K562 (cell line): ENCODE data around the gene NEXN. TPM values are rescaled to one million over a fixed set of nuclear protein-coding genes. Genes with fewer than 3 reads are reported as not detected.

Source experiments
- GTF2F1 ChIP-seq: IDR thresholded peaks from 2 replicates; pipeline ENCODE4 v1.6.1; 2011; ENCODE audit warnings: low read depth, low read length, improper control_type of control experiment
- KAT2B ChIP-seq: IDR thresholded peaks from one replicate; pipeline ENCODE4 v1.6.1; 2012; ENCODE audit warnings: low read depth, mild to moderate bottlenecking, control low read depth, inconsistent platforms, low read length, moderate library complexity
- MAZ ChIP-seq, 2 experiments: fragments of 450-650 bp in 1 of 2; sonication (generic) in 1 of 2; formaldehyde crosslinking; IDR thresholded peaks in 1 of 2; conservative IDR thresholded peaks in 1 of 2; 2 replicates each; pipeline versions ENCODE4 v1.4.0 to v1.5.0; 2020; ENCODE audit warnings: mild to moderate bottlenecking in 1 of 2, missing genetic modification reagents in 1 of 2
- RCOR1 ChIP-seq, 2 experiments: IDR thresholded peaks; 2 replicates each; pipeline ENCODE4 v1.6.1; 2012; ENCODE audit warnings: low read depth in 2 of 2, low read length in 2 of 2, borderline replicate concordance in 1 of 2, improper control_type of control experiment in 1 of 2
- ZNF408 ChIP-seq: fragments of 250-450 bp; sonication (Bioruptor Pico); IDR thresholded peaks from 2 replicates; pipeline ENCODE4 v1.4.0; 2020; ENCODE audit warnings: low read depth, mild to moderate bottlenecking, moderate library complexity
- polyA plus RNA-seq, 8 experiments: library from polyadenylated mRNA; depleted of rRNA in 4 of 8; stranded (reverse) in 5 of 8; unstranded in 3 of 8; fragments of >200 nt; fragmentation: Nextera tagmentation in 2 of 8; fragmentation: Illumina TruSeq in 1 of 8; extraction: Ambion mirVana in 2 of 8; extraction: Trizol in 1 of 8; gene quantifications; 2 replicates each; pipeline versions ENCODE4 v1.2.1 to v1.2.3, GENCODE V29; 2011 to 2014; ENCODE audit warnings: inconsistent platforms in 1 of 8, missing spikeins in 1 of 8
- total RNA-seq, 7 experiments: library from RNA; depleted of rRNA in 6 of 7; stranded (reverse); fragments of >200 nt in 6 of 7; fragmentation: Illumina TruSeq in 2 of 7; extraction: Trizol in 2 of 7; gene quantifications; 2 replicates each; pipeline versions ENCODE4 v1.2.1 to v1.2.3, GENCODE V29; 2011 to 2021; ENCODE audit warnings: low replicate concordance in 1 of 7
- TF ChIP-seq, protein P1 (sequence below): sonication (generic); formaldehyde crosslinking; IDR thresholded peaks from 2 replicates; pipeline ENCODE4 v1.8.1; 2022; ENCODE audit warnings: missing genetic modification reagents
- TF ChIP-seq, protein P2 (sequence below): fragments of 250-450 bp; sonication (Bioruptor Pico); IDR thresholded peaks from 2 replicates; pipeline ENCODE4 v1.8.0; 2022; ENCODE audit warnings: inconsistent platforms, mild to moderate bottlenecking, moderate library complexity, borderline replicate concordance
- TF ChIP-seq, protein P3 (sequence below), 2 experiments: fragments of 450-650 bp; conservative IDR thresholded peaks; 2 replicates each; pipeline ENCODE4 v1.6.1; 2017; ENCODE audit warnings: mild to moderate bottlenecking in 2 of 2, moderate library complexity in 2 of 2

Gene NEXN
- total and polyA plus RNA-seq, 9 of the 15 experiments (the other 6 are each of a cell fraction or from before 2014, with no cell fraction given), result 0.18 to 1.8 (median 0.76) TPM

DNA sequence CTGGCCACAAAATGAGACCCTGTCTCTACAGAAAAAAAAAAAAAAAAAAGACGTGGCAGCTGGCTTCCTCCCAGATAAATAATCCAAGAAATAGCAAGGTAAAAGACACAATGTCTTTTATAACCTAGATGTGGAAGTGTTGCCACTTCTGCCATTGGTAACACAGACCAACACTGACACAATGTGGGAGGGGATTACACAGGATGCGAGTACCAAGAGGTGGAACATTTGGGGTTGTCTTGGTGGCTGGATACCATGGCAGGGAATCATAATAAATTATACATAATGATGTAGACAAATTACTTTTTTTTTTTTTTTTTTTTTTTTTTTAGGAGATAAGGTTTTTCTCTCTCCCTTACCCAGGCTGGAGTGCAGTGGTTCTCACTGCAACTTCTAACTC lies 6.0 kb upstream of the NEXN start (continued):
- TF ChIP-seq, protein P1, sequence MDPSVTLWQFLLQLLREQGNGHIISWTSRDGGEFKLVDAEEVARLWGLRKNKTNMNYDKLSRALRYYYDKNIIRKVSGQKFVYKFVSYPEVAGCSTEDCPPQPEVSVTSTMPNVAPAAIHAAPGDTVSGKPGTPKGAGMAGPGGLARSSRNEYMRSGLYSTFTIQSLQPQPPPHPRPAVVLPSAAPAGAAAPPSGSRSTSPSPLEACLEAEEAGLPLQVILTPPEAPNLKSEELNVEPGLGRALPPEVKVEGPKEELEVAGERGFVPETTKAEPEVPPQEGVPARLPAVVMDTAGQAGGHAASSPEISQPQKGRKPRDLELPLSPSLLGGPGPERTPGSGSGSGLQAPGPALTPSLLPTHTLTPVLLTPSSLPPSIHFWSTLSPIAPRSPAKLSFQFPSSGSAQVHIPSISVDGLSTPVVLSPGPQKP, result no peak
- no peak for TF ChIP-seq RCOR1 (IDR thresholded peaks at IDR 0.05; ENCODE audit: borderline replicate concordance in 1 of 2, low read depth in 2 of 2, low read length in 2 of 2)
- TF ChIP-seq MAZ (CRISPR knock-in tag; conservative IDR thresholded peaks at IDR 0.05 in 1 of 2, IDR thresholded peaks at IDR 0.05 in 1 of 2), result no peak
- TF ChIP-seq, protein P2, sequence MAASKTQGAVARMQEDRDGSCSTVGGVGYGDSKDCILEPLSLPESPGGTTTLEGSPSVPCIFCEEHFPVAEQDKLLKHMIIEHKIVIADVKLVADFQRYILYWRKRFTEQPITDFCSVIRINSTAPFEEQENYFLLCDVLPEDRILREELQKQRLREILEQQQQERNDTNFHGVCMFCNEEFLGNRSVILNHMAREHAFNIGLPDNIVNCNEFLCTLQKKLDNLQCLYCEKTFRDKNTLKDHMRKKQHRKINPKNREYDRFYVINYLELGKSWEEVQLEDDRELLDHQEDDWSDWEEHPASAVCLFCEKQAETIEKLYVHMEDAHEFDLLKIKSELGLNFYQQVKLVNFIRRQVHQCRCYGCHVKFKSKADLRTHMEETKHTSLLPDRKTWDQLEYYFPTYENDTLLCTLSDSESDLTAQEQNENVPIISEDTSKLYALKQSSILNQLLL (CRISPR knock-in tag), result no peak
- no peak for TF ChIP-seq GTF2F1
- TF ChIP-seq KAT2B, result no peak
- TF ChIP-seq, protein P3, sequence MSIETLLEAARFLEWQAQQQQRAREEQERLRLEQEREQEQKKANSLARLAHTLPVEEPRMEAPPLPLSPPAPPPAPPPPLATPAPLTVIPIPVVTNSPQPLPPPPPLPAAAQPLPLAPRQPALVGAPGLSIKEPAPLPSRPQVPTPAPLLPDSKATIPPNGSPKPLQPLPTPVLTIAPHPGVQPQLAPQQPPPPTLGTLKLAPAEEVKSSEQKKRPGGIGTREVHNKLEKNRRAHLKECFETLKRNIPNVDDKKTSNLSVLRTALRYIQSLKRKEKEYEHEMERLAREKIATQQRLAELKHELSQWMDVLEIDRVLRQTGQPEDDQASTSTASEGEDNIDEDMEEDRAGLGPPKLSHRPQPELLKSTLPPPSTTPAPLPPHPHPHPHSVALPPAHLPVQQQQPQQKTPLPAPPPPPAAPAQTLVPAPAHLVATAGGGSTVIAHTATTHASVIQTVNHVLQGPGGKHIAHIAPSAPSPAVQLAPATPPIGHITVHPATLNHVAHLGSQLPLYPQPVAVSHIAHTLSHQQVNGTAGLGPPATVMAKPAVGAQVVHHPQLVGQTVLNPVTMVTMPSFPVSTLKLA (conservative IDR thresholded peaks at IDR 0.05), result no peak
- TF ChIP-seq ZNF408 (CRISPR knock-in tag), result no peak
